Activated CD8-positive, alpha-beta memory T cell treated with anti-CD3 and anti-CD28 coated beads for 36 hours (primary cell): ENCODE measurements around the gene ZNF598. TPM values are rescaled to one million over a fixed set of nuclear protein-coding genes. Genes with fewer than 3 reads are reported as not detected.
"Not testable (repeated sequence)": the region's sequence is repeated elsewhere in the genome, so short reads cannot be mapped to it uniquely, and the experiment has no call there.

ENCODE experiments used
- CTCF ChIA-PET: fragments of 350-600 bp; sonication (Branson Sonifier 250); formaldehyde crosslinking; loops from one replicate; lab custom pipeline; 2021; ENCODE audit warnings: antibody characterized with exemption; lab: Charles Lee
- POLR2A ChIA-PET: fragments of 350-600 bp; sonication (Branson Sonifier 250); formaldehyde crosslinking; loops from one replicate; lab custom pipeline; 2021; ENCODE audit warnings: antibody characterized with exemption; lab: Charles Lee
- total RNA-seq, 2 experiments: library from RNA; stranded (reverse); gene quantifications; one replicate each; pipeline ENCODE4 v1.2.3, GENCODE V29; 2021

The ZNF598 gene
- total RNA-seq, 2 experiments from 2014 or later = 94.2 to 95.6 TPM

DNA sequence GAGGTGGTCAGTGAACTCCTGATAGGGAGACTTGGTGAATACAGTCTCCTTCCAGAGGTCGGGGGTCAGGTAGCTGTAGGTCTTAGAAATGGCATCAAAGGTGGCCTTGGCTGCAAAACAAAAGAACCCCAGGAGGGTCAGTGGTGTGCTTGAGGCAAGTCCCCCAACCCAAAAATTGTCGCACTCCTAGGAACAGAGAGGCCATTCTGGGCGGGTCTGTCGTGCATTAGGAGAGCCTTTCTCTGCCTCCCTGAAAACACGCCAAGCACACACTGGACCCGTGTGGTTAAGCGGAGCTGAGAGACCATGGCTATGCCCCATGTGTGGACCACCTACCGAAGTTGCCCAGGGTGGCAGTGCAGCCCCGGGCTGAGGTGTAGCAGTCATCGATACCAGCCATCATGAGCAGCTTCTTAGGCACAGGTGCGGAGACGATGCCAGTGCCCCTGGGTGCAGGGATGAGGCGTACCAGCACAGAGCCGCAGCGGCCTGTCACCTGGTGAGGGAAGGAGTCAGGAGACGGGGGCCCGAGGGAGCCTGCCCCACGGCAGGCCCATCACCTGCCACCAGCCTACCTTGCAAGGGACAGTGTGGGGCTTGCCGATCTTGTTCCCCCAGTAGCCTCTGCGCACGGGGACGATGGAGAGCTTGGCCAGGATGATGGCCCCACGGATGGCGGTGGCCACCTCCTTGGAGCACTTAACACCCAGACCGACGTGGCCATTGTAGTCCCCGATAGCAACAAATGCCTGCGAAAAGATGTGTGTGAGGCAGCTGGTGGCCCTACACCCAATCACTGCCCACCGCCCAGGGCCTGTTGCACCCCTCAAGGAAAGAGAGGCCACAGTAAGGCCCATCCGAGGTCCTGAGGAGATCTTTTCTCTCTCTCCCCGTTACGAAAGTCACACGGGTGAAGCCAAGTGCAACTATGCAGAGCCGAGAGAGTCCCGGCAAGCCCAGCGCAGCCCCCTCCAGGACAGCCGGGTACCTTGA lies 47.2 kb downstream of the ZNF598 start:
- CTCF ChIA-PET = interaction anchor here (1.6 kb wide), 1 partner anchor 10 kb away, joined by 4 read pairs; the partner anchor contains the start of gene TBL3
- POLR2A ChIA-PET = interaction anchor here (0.6 to 3.0 kb wide), 4 partner anchors 9 to 513 kb away, joined by 3 to 20 read pairs (median 4); partner anchors contain the start of genes TBC1D24 and TBL3

DNA sequence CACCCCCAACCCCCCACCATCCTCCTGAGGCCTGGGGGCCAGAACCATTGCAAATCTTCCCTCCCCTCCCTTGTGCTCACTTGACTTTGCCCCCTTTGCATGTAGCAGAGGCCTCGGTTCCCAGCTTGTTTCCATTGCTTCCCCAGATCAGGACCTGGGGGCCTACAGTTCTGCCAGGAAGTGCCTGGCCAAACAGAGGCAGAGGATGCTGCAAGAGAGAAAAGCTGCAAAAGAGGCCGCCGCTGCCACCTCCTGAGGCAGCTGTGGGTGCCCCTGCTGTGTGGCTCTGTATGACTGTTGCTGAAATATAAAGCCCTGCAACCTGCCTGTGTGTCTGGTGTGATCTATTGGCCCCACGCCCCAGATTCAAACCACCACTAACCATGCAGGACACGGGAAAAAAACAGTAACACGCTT lies 48.0 kb downstream of the ZNF598 start:
- ChIA-PET CTCF (interaction anchor here (1.6 kb wide), 1 partner anchor 10 kb away, joined by 4 read pairs; the partner anchor contains the start of gene TBL3), POLR2A (interaction anchor here (0.5 to 3.0 kb wide), 3 partner anchors 10 to 50 kb away, joined by 3 to 20 read pairs (median 11); partner anchors contain the start of genes MSRB1 and TBL3)

DNA sequence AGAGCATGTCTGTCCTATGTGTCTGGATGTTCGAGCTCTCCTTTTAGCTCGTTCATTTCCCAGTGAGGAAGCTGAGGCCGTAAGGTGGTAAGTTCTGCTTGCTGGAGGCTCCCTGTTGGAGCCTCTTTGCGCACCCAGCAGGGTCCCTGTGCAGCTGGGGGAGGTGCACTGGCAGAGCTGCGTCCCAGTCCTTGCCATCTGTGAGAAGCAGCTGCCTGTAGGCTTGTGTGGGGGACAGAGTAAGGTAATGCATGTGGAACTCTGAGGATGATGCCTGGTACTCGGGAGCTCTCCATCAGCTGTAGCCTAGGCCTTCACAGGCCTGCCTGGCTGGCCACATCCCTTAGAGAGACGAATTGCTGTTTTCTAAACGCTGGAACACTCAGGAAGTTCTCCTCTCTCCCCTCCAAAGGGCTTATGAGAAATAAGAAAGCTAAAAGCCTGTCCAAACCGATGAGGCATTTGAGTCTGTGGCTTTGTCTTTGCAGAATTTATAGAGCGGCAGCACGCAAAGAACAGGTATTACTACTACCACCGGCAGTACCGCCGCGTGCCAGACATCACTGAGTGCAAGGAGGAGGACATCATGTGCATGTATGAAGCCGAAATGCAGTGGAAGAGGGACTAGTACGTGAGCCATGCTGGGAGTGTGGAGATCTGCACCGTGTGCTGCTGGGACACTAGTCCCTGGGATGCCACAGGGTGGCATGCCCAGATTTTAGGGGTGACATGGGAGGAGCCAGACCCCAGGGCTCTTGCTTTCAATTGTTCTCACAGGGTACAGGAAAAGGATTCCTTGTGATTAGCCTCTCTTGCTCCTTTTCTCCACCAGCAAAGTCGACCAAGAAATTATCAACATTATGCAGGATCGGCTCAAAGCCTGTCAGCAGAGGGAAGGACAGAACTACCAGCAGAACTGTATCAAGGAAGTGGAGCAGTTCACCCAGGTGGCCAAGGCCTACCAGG lies 48.7 kb downstream of the ZNF598 start:
- CTCF ChIA-PET = interaction anchor here (1.3 to 1.6 kb wide), 2 partner anchors 8 to 11 kb away, joined by 4 read pairs; partner anchors contain the start of gene TBL3
- POLR2A ChIA-PET = interaction anchor here (0.5 to 3.0 kb wide), 7 partner anchors 9 to 188 kb away, joined by 3 to 20 read pairs (median 4); partner anchors contain the start of genes EME2, GFER, MRPS34 and MSRB1

DNA sequence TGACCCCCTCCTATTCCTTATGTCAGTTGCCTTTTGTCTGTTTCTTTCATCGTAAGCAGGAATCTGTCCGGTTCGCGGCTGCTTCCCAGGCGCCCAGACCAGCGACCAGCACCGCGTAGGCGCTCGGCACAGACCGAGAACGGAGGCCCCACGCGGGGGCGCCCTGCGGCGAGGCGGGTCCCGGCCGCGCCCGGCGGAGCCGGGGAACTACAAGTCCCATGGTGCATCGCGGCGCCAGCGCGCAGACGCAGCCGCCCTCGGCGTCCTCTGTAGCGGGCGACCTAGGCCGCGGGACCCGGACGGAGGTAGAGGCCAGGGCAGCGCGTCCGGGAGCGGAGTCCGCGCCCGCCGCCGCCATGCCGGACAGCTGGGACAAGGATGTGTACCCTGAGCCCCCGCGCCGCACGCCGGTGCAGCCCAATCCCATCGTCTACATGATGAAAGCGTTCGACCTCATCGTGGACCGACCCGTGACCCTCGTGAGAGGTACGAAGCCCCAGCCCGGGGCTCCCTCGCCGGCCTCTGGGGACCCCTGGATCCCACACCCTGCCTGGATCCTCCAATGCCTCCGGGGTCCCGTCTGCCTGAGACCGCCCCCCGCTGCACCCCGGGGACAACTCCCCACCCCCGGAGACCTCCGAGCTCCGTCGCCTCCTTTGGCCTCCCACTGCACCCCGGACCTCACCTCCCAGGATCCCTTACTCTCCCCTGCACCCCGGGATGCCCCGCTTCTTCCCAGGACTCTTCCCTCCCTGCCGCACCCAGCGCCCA lies 50.2 kb downstream of the ZNF598 start, which contains the start of gene NDUFB10:
Gene NDUFB10 (plus strand): TSS at position 270 of the 771 bp plus-strand sequence. CDS start 87 bp downstream, at position 357.
- ChIA-PET CTCF (interaction anchor here (0.9 to 1.4 kb wide), 3 partner anchors 11 to 1816 kb away, joined by 3 to 4 read pairs (median 3); partner anchors contain the start of gene MSRB1), POLR2A (interaction anchor here (0.6 to 2.1 kb wide), 7 partner anchors 8 to 186 kb away, joined by 3 to 11 read pairs (median 4); partner anchors contain the start of genes EME2, GFER, MRPS34 and MSRB1)

DNA sequence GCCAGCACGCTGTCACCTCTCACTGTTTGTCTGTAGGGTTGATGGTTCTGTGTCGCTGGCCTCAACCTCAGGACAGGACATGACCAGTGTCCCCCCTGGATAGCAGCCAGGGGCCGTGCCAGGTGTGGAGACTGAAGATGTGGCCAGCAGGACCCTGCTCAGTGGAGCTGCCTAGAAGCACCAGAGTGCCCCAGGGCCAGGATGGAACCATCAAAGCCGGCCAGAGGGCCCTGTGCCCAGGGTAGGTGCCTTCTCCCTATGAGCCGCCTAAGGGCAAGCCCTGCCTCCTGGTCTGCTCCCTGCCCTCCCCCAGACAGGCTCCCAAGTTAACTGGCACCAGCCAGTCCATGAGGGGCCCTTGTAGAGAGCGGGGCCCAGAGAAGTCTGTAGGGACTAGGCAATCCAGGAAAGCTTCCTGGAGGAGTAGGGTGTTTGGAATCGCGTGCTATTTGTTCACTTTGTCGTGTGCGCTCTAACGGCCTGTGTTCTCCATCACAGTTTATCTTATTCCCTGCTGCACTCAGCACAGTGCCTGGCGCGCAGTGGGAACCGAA lies 50.8 kb downstream of the ZNF598 start:
- ChIA-PET POLR2A (interaction anchor here (0.8 kb wide), 1 partner anchor 12 kb away, joined by 3 read pairs; no protein-coding TSS in a partner anchor), CTCF (interaction anchor here (1.1 to 1.4 kb wide), 2 partner anchors 12 to 15 kb away, joined by 3 to 4 read pairs; partner anchors contain the start of gene MSRB1)

DNA sequence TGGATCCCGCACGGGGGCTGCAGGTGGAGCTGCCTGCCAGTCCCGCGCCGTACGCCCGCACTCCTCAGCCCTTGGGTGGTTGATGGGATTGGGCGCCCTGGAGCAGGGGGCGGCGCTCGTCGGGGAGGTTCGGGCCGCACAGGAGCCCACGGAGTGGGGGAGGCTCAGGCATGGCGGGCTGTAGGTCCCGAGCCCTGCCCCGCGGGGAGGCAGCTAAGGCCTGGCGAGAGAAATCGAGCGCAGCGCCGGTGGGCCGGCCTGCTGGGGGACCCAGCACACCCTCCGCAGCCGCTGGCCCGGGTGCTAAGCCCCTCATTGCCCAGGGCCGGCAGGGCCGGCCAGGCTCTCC lies 51.5 kb downstream of the ZNF598 start:
- CTCF ChIA-PET, POLR2A ChIA-PET: not testable (repeated sequence)

DNA sequence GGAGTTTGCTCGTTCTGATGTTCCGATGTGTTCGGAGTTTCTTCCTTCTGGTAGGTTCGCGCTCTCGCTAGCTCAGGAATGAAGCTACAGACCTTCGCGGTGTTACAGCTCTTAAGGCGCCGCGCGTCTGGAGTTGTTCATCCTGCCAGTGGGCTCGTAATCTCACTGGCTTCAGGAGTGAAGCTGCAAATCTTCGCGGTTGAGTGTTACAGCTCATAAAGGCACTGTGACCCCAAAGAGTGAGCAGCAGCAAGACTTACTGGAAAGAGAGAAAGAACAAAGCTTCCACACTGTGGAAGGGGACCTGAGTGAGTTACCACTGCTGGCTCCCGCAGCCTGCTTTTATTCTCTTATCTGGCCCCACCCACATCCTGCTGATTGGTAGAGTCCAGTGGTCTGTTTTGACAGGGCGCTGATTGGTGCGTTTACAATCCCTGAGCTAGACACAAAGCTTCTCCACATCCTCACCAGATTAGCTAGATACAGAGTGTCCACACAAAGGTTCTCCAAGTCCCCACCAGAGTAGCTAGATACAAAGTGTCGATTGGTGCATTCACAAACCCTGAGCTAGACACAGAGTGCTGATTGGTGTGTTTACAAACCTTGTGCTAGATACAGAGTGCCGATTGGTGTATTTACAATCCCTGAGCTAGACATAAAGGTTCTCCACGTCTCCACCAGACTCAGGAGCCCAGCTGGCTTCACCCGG lies 52.0 kb downstream of the ZNF598 start:
- POLR2A ChIA-PET, CTCF ChIA-PET: not testable (repeated sequence)

DNA sequence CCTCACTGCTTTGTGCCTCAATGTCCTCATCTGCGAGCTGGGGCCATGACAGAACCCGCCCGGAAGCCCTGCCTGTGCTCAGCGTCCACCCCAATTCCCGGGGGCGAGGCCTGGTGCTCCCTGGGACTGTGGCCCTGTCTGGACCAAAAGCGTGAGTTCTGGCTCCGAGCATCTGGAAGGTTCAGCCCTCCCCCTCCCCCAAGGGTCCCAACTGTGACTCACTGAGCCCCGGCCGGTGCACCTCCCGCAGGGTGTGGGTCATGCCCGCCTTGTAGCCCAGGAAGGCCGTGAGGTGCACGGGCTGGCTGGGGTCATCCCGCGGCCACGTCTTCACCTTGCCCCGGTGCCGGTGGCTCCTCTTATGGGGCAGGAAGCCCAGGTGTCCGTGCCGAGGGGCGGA lies 55.9 kb downstream of the ZNF598 start:
- POLR2A ChIA-PET = no interaction called here
- CTCF ChIA-PET = interaction anchor here (1.0 to 1.2 kb wide), 2 partner anchors 10 to 50 kb away, joined by 3 read pairs; partner anchors contain the start of gene MSRB1

DNA sequence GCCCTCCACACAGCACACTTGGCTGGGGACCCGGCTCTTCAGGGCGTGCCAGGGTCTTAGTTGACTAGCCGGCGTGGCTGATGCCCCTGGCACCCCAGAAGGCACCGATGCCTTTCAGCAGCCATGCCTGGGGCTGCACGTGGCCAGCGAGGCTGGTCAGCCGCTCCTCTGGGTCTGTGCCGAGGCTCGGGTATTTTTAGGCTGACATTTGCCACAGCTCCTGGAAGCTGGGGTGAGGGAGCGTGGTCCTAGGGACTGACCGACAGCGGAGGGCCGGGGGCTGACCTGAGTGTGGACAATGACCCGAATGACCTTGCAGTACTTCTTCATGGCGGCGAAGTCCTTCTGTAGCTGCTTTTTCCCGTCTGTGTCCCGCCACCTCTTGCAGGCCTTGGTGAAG lies 59.1 kb downstream of the ZNF598 start:
- POLR2A ChIA-PET = no interaction called here
- CTCF ChIA-PET = no interaction called here

DNA sequence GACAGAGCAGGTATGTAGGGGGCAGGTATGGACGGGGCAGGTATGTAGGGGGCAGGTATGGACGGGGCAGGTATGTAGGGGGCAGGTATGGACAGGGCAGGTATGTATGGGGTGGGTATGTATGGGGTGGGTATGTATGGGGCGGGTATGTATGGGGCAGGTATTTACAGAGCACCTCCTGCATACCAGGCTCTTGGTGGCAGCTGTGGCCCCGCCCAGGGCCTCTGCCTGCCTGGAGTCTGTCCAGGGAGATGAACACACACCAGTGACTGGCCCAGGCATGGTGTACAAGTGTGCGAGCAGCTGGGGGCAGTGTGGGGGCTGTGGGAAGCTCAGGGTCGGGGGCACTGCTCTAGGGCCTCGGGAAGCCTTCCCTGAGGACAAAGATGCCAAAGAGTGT lies 59.6 kb downstream of the ZNF598 start:
- POLR2A ChIA-PET = no interaction called here

DNA sequence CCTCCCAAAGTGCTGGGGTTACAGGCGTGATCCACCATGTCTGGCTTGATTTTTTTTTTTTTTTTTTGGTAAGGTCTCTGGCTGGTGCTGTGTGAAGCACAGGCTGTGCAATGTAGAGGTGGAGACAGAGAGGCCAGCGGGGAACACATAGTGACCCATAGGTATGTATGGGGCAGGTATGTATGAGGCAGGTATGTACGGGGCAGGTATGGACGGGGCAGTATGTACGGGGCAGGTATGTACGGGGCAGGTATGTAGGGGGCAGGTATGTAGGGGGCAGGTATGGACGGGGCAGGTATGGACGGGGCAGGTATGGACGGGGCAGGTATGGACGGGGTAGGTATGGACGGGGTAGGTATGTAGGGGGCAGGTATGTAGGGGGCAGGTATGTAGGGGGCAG lies 60.1 kb downstream of the ZNF598 start:
- ChIA-PET CTCF (interaction anchor here (0.7 kb wide), 1 partner anchor 101 kb away, joined by 3 read pairs; no protein-coding TSS in a partner anchor), POLR2A (no interaction called here)

More for the DNA sequence above, 59.6 kb downstream of the ZNF598 start:
- CTCF ChIA-PET = no interaction called here

Other genes starting within 250 kb of the ZNF598 start
- gene NME3, start 238.3 kb downstream of the ZNF598 start, total RNA-seq = 10 to 100 TPM; 27.0 to 30.0 TPM
- gene EME2, start 237.0 kb downstream of the ZNF598 start, total RNA-seq = 10 to 100 TPM; 20.3 TPM
- 100 to 1,000 TPM; 197 to 199 TPM for gene MRPS34, start 236.7 kb downstream of the ZNF598 start, total RNA-seq
- 10 to 100 TPM; 21.4 to 22.1 TPM for gene SPSB3, start 227.2 kb downstream of the ZNF598 start, total RNA-seq
- gene NUBP2, start 226.9 kb downstream of the ZNF598 start, total RNA-seq = 10 to 100 TPM; 72.7 to 80.2 TPM
- not detected for gene IGFALS, start 216.1 kb downstream of the ZNF598 start, total RNA-seq
- gene HAGH, start 183.0 kb downstream of the ZNF598 start, total RNA-seq = 10 to 100 TPM; 34.4 to 35.8 TPM
- 10 to 100 TPM; 18.7 to 20.7 TPM for gene FAHD1, start 182.6 kb downstream of the ZNF598 start, total RNA-seq
- not detected for gene MEIOB, start 137.7 kb downstream of the ZNF598 start, total RNA-seq
- gene HS3ST6, start 91.4 kb downstream of the ZNF598 start, total RNA-seq = not detected
- 10 to 100 TPM; 23.5 to 24.7 TPM for gene MSRB1, start 66.6 kb downstream of the ZNF598 start, total RNA-seq
- under 1 TPM in 1 of 2 experiments, not detected in 1; 0.36 TPM for gene RPL3L, start 55.1 kb downstream of the ZNF598 start, total RNA-seq
- gene NDUFB10, start 50.3 kb downstream of the ZNF598 start, total RNA-seq = 100 to 1,000 TPM; 153 to 155 TPM
- gene RPS2, start 45.0 kb downstream of the ZNF598 start, total RNA-seq = 1,000 to 10,000 TPM; 4,851 to 4,954 TPM
- gene RNF151, start 43.0 kb downstream of the ZNF598 start, total RNA-seq = not detected
- gene TBL3, start 37.8 kb downstream of the ZNF598 start, total RNA-seq = 10 to 100 TPM; 73.5 to 74.8 TPM
- gene NOXO1, start 28.4 kb downstream of the ZNF598 start, total RNA-seq = under 1 TPM; 0.23 to 0.36 TPM
- gene GFER, start 25.6 kb downstream of the ZNF598 start, total RNA-seq = 10 to 100 TPM; 39.1 to 43.3 TPM
- gene SYNGR3, start 19.9 kb downstream of the ZNF598 start, total RNA-seq = 1 to 10 TPM; 4.6 to 4.7 TPM
- 10 to 100 TPM; 15.8 to 18.1 TPM for gene NPW, start 10.0 kb upstream of the ZNF598 start, total RNA-seq
- 1 to 10 TPM; 4.0 to 5.2 TPM for gene NHERF2, start 17.1 kb upstream of the ZNF598 start, total RNA-seq
- 10 to 100 TPM; 34.5 to 34.8 TPM for gene NTHL1, start 38.0 kb upstream of the ZNF598 start, total RNA-seq
- 10 to 100 TPM; 80.2 to 84.5 TPM for gene TSC2, start 38.2 kb upstream of the ZNF598 start, total RNA-seq
- gene PKD1, start 126.1 kb upstream of the ZNF598 start, total RNA-seq = 10 to 100 TPM; 65.3 to 70.7 TPM
- gene RAB26, start 138.8 kb upstream of the ZNF598 start, total RNA-seq = under 1 TPM in 1 of 2 experiments, not detected in 1; 0.42 TPM
- 100 to 1,000 TPM; 102 to 109 TPM for gene TRAF7, start 146.0 kb upstream of the ZNF598 start, total RNA-seq
- gene CASKIN1, start 186.8 kb upstream of the ZNF598 start, total RNA-seq = under 1 TPM; 0.23 to 0.70 TPM
- gene MLST8, start 195.6 kb upstream of the ZNF598 start, total RNA-seq = 10 to 100 TPM; 81.8 to 83.2 TPM
- 10 to 100 TPM; 12.6 to 13.3 TPM for gene BRICD5, start 201.0 kb upstream of the ZNF598 start, total RNA-seq
- 10 to 100 TPM; 31.6 to 32.6 TPM for gene PGP, start 205.0 kb upstream of the ZNF598 start, total RNA-seq
- gene E4F1, start 213.8 kb upstream of the ZNF598 start, total RNA-seq = 10 to 100 TPM; 25.6 to 29.4 TPM
- 1 to 10 TPM; 1.3 to 1.4 TPM for gene DNASE1L2, start 226.6 kb upstream of the ZNF598 start, total RNA-seq
- gene ECI1, start 241.8 kb upstream of the ZNF598 start, total RNA-seq = 10 to 100 TPM; 35.6 to 36.6 TPM